Transverse colon (tissue), 4 donors: ENCODE data around the gene ACOT6. TPM values are rescaled to one million over a fixed set of nuclear protein-coding genes. Genes with fewer than 3 reads are reported as not detected.
A peak's percentile ranks its signal among the peaks of the same experiment; 100 is the strongest.
"Not testable (repeated sequence)": the region's sequence is repeated elsewhere in the genome, so short reads cannot be mapped to it uniquely, and the experiment has no call there.

Source experiments
- DNase-seq: peaks from one replicate; pipeline ENCODE4 v3.0.0-alpha.2; 2019
- H3K27ac ChIP-seq, 4 donors: fragments of 200-600 bp; sonication (generic); 2 replicates each; pipeline ENCODE4 v1.5.1; 2016 to 2018; ENCODE audit warnings: inconsistent platforms in 4 of 4
- H3K27me3 ChIP-seq: fragments of 200-600 bp; sonication (generic); 2 replicates; pipeline ENCODE4 v1.5.1; 2017; ENCODE audit warnings: inconsistent platforms
- H3K36me3 ChIP-seq, 4 donors: fragments of 200-600 bp; sonication (generic); 2 replicates each; pipeline ENCODE4 v1.5.1; 2017 to 2019; ENCODE audit warnings: inconsistent platforms in 4 of 4
- H3K4me1 ChIP-seq, 4 donors: fragments of 200-600 bp; sonication (generic); 2 replicates each; pipeline ENCODE4 v1.5.1; 2017 to 2020; ENCODE audit warnings: inconsistent platforms in 4 of 4
- H3K4me3 ChIP-seq, 4 donors: fragments of 200-600 bp; sonication (generic); 1 replicate in 1 of 4; 2 replicates in 3 of 4; pipeline versions ENCODE4 v1.5.1 to v1.6.1; 2017 to 2019; ENCODE audit warnings: inconsistent platforms in 4 of 4
- H3K9me3 ChIP-seq, 2 donors: fragments of 200-600 bp; sonication (generic); 2 replicates each; pipeline ENCODE4 v1.5.1; 2017 to 2019; ENCODE audit warnings: inconsistent platforms in 2 of 2
- EP300 ChIP-seq: sonication (generic); formaldehyde crosslinking; IDR thresholded peaks from one replicate; pipeline ENCODE4 v1.6.1; 2017; ENCODE audit warnings: antibody characterized with exemption, low read depth
- POLR2A ChIP-seq: fragments of 450-650 bp; IDR thresholded peaks from one replicate; pipeline ENCODE4 v1.6.1; 2016; ENCODE audit warnings: antibody characterized with exemption, mild to moderate bottlenecking, moderate library complexity
- POLR2AphosphoS5 ChIP-seq, 3 donors: sonication (generic); formaldehyde crosslinking; IDR thresholded peaks; one replicate each; pipeline ENCODE4 v1.6.1; 2016; ENCODE audit warnings: antibody characterized with exemption in 3 of 3
- WGBS, 2 donors: methylation state at CpG; one replicate each; pipeline ENCODE4 v1.1.5; 2018; ENCODE audit warnings: low coverage in 1 of 2; 5-methylcytosine and 5-hydroxymethylcytosine counted together
- in situ Hi-C, 4 donors: fragments of 200-750 bp; cut with MboI; loops; one replicate each; pipeline versions ENCODE4 v1.15.0 to v1.15.1; 2017; ENCODE audit warnings: low sequenced_read_pairs in 3 of 4, low pct_ligation_motif_present in 1 of 4, low pct_unique_long_range_greater_than_20kb in 1 of 4
- intact Hi-C: fragments of 100-400 bp; cut with DNase I; formaldehyde crosslinking; loops from one replicate; pipeline ENCODE4 v1.15.1; 2023; ENCODE audit warnings: low total_unique reads
- total RNA-seq, 4 donors: library from RNA; depleted of rRNA; stranded (reverse); fragments of >200 nt; gene quantifications; one replicate each; pipeline ENCODE4 v1.1.0, GENCODE V29; 2016
- TF ChIP-seq, protein P1 (sequence below), 5 experiments: fragments of 200-600 bp in 3 of 5; fragments of 450-650 bp in 2 of 5; sonication (generic) in 3 of 5; IDR thresholded peaks; 1 replicate in 2 of 5; 2 replicates in 3 of 5; pipeline ENCODE4 v1.5.1; 2016 to 2017; ENCODE audit warnings: antibody characterized with exemption in 5 of 5, inconsistent platforms in 3 of 5, mild to moderate bottlenecking in 2 of 5, moderate library complexity in 1 of 5

Gene ACOT6
- total RNA-seq, 4 donors from 2014 or later: not detected

DNA sequence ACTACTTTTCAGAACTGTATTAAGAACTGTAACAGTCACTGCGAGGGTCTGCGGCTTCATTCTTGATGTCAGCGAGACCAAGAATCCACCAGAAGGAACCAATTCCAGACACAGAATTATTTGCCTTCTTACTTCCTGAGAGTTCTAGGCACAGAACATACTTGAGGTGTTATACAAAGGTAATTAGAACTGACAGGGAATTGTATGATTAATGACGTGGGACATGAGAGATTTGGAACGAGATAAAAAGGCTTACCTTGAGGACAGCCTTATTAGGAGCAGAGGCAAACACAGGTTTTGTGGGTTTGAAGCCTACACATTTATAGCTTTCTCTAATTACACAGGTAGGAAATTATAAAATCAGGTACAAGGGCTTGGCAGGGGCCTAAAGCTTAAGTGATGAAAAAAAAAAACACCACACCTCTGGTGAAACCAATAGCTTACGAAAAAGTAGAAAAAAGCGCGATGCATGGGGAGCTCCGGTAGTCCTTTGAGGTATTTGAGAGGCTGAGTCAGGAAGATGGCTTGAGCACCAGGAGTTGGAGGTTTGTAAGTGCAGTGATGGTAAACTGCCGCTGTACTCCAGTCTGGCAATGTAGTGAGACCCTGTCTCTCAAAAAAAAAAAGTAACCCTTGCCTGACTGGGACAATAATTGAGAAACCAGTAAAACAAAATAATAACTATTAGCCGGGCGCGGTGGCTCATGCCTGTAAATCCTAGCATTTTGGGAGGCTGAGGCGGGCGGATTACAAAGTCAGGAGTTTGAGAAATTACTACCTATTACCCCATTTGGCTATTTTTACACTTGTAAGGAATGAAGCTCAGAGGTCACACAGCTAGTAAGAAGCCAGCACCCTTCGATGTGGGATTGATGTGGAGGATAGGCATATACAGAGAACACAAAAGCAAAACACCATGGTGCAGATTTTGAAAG lies 44.1 kb upstream of the ACOT6 start:
- intact Hi-C loops: loop anchor here (10.0 kb wide), 1 partner anchor 53 kb away; no protein-coding TSS in a partner anchor
- peak overlapping the region; percentile 90 to 95 (median 93) for H3K27ac ChIP-seq
- no peaks in the 10 kb centered on the region for H3K27me3 ChIP-seq
- H3K4me1 ChIP-seq: peaks cover 9 to 28% (median 20%) of the 10 kb centered on the region in 4 donors
- no peaks in the 10 kb centered on the region for H3K36me3 ChIP-seq
- DNase-seq: no peak
- H3K4me3 ChIP-seq: peak overlapping the region; percentile 62 to 83 (median 67)
- TF ChIP-seq EP300: no peak
- TF ChIP-seq, protein P1, sequence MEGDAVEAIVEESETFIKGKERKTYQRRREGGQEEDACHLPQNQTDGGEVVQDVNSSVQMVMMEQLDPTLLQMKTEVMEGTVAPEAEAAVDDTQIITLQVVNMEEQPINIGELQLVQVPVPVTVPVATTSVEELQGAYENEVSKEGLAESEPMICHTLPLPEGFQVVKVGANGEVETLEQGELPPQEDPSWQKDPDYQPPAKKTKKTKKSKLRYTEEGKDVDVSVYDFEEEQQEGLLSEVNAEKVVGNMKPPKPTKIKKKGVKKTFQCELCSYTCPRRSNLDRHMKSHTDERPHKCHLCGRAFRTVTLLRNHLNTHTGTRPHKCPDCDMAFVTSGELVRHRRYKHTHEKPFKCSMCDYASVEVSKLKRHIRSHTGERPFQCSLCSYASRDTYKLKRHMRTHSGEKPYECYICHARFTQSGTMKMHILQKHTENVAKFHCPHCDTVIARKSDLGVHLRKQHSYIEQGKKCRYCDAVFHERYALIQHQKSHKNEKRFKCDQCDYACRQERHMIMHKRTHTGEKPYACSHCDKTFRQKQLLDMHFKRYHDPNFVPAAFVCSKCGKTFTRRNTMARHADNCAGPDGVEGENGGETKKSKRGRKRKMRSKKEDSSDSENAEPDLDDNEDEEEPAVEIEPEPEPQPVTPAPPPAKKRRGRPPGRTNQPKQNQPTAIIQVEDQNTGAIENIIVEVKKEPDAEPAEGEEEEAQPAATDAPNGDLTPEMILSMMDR (IDR thresholded peaks at IDR 0.05): no peak
- TF ChIP-seq POLR2AphosphoS5 (IDR thresholded peaks at IDR 0.05): no peak
- TF ChIP-seq POLR2A: no peak
- no peaks in the 10 kb centered on the region for H3K9me3 ChIP-seq
- WGBS, 2 donors: 45 to 62% methylated on average over 14 to 16 of the region's 16 CpGs
- in situ Hi-C loops: no loop called here

DNA sequence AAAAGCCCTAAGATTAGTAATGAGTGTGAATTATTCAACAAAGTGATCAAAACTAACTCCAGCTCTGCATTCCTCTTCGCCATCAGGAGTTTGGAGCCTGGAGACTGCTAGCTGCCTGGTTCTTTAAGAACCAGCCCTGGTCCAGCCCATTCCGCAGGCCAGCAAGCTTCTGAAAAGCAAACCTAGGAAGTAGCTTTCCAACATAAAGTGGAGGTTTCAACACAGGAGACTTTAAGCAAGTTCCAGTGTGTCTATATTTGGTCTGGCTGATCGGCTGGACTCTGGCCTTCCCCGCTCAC lies 43.5 kb upstream of the ACOT6 start:
- H3K27ac ChIP-seq: peak overlapping the region; percentile 90 to 95 (median 93)
- DNase-seq, H3K36me3 ChIP-seq, H3K27me3 ChIP-seq, in situ Hi-C loops, H3K9me3 ChIP-seq: not testable (repeated sequence)
- peaks cover 9 to 28% (median 20%) of the 10 kb centered on the region in 4 donors for H3K4me1 ChIP-seq
- TF ChIP-seq, protein P1 (IDR thresholded peaks at IDR 0.05): peak in 1 of 5 experiments; percentile 25
- H3K4me3 ChIP-seq: peak overlapping the region; percentile 62 to 83 (median 67)
- WGBS, 2 donors: 8 to 12% methylated on average over 3 to 4 of the region's 4 CpGs
- intact Hi-C loops: loop anchor here (10.0 kb wide), 1 partner anchor 54 kb away; no protein-coding TSS in a partner anchor

DNA sequence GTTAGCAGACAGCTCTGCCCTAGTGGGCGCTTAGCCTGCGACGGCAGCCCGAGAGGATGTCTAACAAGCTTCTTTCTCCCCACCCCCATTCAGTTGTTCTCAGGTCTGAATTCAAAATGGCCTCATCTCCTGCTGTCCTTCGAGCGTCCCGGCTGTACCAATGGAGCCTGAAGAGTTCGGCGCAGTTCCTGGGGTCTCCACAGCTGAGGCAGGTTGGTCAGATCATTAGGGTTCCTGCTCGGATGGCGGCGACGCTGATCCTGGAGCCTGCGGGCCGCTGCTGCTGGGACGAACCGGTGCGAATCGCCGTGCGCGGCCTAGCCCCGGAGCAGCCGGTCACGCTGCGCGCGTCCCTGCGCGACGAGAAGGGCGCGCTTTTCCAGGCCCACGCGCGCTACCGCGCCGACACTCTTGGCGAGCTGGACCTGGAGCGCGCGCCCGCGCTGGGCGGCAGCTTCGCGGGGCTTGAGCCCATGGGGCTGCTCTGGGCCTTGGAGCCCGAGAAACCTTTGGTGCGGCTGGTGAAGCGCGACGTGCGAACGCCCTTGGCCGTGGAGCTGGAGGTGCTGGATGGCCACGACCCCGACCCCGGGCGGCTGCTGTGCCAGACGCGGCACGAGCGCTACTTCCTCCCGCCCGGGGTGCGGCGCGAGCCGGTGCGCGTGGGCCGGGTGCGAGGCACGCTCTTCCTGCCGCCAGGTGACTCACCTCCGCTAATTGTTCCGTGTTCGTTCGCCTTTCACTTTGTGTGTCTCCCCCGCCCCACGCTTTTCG lies 42.9 kb upstream of the ACOT6 start, which contains the start of gene ACOT2:
Gene ACOT2 (plus strand): TSS at position 29 of the 774 bp plus-strand sequence. CDS start 28 bp downstream, at position 57.
- TF ChIP-seq POLR2AphosphoS5 (IDR thresholded peaks at IDR 0.05) (peak; percentile 56 to 78 (median 68)), POLR2A (peak; percentile 58)
- TF ChIP-seq, protein P1 (IDR thresholded peaks at IDR 0.05): peak in 1 of 5 experiments; percentile 4
- peak; percentile 85 for DNase-seq
- H3K36me3 ChIP-seq, in situ Hi-C loops, H3K27me3 ChIP-seq, H3K9me3 ChIP-seq: not testable (repeated sequence)
- Histone ChIP-seq H3K4me3 (peak within 1 kb of the TSS; percentile 62 to 83 (median 67)), H3K4me1 (peaks cover 9 to 28% (median 20%) of the 10 kb centered on the region in 4 donors), H3K27ac (peak within 1 kb of the TSS; percentile 90 to 95 (median 93))
- intact Hi-C loops: loop anchor here (10.0 kb wide), 1 partner anchor 55 kb away; no protein-coding TSS in a partner anchor
- WGBS, 2 donors: 2% methylated on average over 32 of the region's 83 CpGs; no CpG with 5 or more reads in 1 of the 2 donors

DNA sequence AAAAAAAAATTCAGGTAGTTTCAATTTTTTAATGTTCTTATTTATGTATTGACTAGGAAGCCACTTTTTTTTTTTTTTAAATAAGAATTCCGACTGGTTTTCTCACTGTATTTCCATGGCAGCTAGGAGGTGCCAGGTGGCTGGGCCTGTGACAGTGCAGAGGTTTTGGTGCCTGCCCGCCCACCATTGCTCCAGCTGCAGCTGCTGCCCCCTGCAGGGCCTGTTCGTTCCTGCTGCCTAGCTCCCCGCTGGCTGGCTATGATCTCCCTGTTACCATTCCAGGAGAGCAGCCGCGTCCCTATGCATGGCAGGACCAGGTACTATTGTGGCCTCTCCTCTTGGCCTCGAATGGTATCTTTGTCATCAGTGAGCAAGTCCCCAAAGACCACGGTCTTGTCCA lies 41.4 kb upstream of the ACOT6 start:
- H3K9me3 ChIP-seq, H3K4me3 ChIP-seq, in situ Hi-C loops, H3K27me3 ChIP-seq, H3K36me3 ChIP-seq: not testable (repeated sequence)
- Histone ChIP-seq H3K4me1 (peaks cover 9 to 28% (median 20%) of the 10 kb centered on the region in 4 donors), H3K27ac (peak overlapping the region in 2 of 4 donors; percentile 92 to 94)
- TF ChIP-seq, protein P1 (IDR thresholded peaks at IDR 0.05): peak; percentile 45 to 70 (median 53)
- peak; percentile 76 for DNase-seq
- intact Hi-C loops: loop anchor here (5.0 kb wide), 1 partner anchor 34 kb away; the partner anchor contains the start of gene ACOT1
- WGBS, 2 donors: 10 to 40% methylated on average over 2 to 8 of the region's 8 CpGs

DNA sequence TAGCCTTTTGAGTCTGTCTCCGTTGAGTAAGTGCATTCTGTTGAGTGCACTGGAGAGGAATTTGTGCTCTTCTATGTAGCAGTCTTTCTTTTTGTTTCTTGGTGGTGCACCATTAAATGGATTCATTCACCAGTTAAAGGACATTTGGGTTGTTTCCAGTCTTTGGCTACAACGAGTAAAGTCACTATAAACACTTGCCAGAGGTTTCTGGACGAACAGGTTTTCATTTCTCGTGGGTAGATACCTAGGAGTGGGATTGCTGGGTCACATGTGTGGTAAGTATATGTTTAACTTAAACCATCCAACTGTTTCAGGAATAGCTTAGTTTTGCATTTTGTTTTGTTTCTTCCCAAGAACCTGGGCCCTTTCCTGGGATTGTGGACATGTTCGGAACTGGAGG lies 39.3 kb upstream of the ACOT6 start:
- 59% methylated on average over 5 of the region's 5 CpGs; no CpG with 5 or more reads in 1 of the 2 donors for WGBS, 2 donors
- in situ Hi-C loops: not testable (repeated sequence)
- intact Hi-C loops: loop anchor here (5.0 kb wide), 1 partner anchor 36 kb away; the partner anchor contains the start of gene ACOT1

DNA sequence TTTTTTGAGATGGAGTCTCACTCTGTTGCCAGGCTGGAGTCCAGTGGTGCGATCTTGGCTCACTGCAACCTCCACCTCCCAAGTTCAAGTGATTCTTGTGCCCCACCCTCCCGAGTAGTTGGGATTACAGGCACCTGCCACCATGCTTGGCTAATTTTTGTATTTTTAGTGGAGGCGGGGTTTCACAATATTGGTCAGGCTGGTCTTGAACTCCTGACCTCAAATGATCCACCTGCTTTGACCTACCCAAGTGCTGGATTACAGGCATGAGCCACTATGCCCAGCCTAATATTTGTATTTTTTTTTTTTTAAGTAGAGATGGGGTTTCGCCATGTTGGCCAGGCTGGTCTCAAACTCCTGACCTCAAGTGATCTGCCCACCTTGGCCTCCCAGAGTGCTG lies 38.6 kb upstream of the ACOT6 start:
- H3K27ac ChIP-seq, DNase-seq, H3K27me3 ChIP-seq, H3K4me1 ChIP-seq, H3K9me3 ChIP-seq, in situ Hi-C loops, H3K4me3 ChIP-seq: not testable (repeated sequence)
- WGBS, 2 donors: 89 to 93% methylated on average over 2 to 4 of the region's 4 CpGs
- intact Hi-C loops: loop anchor here (5.0 kb wide), 1 partner anchor 36 kb away; the partner anchor contains the start of gene ACOT1
- H3K36me3 ChIP-seq: peaks cover 0 to 13% (median 0%) of the 10 kb centered on the region in 4 donors

More for the DNA sequence above, 39.3 kb upstream of the ACOT6 start:
- not testable (repeated sequence) for H3K27me3 ChIP-seq, DNase-seq, H3K9me3 ChIP-seq, H3K27ac ChIP-seq, H3K4me3 ChIP-seq
- H3K36me3 ChIP-seq: peaks cover 0 to 13% (median 0%) of the 10 kb centered on the region in 4 donors
- H3K4me1 ChIP-seq: peaks cover 7 to 15% (median 11%) of the 10 kb centered on the region in 4 donors
